GM12891 (cell line): ENCODE data around the gene ALK.

Experiments used
- POLR2A ChIP-seq: IDR thresholded peaks from 2 replicates; pipeline ENCODE4 v1.6.1; 2011; ENCODE audit warnings: low read depth, low read length, control low read depth
- POLR2AphosphoS5 ChIP-seq: IDR thresholded peaks from 2 replicates; pipeline ENCODE4 v1.6.1; 2011; ENCODE audit warnings: low read depth, low read length, control low read depth
- POU2F2 ChIP-seq: IDR thresholded peaks from 2 replicates; pipeline ENCODE4 v1.6.1; 2011; ENCODE audit warnings: low read depth, mild to moderate bottlenecking, control low read depth, low read length, moderate library complexity
- TAF1 ChIP-seq: IDR thresholded peaks from 2 replicates; pipeline ENCODE4 v1.6.1; 2011; ENCODE audit warnings: low read depth, low read length, control low read depth

DNA sequence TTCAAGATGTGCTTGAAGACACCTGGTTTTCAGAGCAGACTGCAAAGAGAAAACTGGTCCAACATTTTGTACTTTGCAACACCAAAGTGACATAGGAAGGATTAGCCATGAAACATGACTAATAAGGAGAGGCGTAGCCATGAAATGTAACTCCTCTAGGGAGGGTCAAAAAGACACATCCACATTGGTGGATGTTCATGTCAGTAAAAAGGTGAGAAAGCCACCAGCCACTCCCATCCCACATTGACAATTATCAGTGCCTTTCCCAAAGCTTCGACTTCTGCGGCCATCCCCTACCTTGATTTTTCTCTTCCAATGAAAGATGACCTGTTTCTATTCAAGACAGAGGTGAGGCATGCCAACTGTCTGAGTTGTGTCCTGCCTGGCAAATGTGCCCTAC is 223.2 kb downstream of the ALK start:
- no peak for TF ChIP-seq POLR2A
- no peak for TF ChIP-seq POLR2AphosphoS5
- TF ChIP-seq TAF1, result no peak
- no peak for TF ChIP-seq POU2F2
